Measurements from ENCODE around the gene UNC5B.

The UNC5B gene

GRCh38 chr10:71239946-71240795 lies 27.8 kb downstream of the UNC5B start:
- no peak for DNase-seq (ENCODE audit: low spot score)

- no peak for DNase-seq (ENCODE audit: low spot score)
Observed at GRCh38 chr10:71241114-71241829, 28.9 kb downstream of the UNC5B start.

- no peak for DNase-seq (ENCODE audit: low spot score)
Observed at GRCh38 chr10:71241830-71242621, 29.7 kb downstream of the UNC5B start.

GRCh38 chr10:71242622-71243009 lies 30.2 kb downstream of the UNC5B start:
- no peak for DNase-seq (ENCODE audit: low spot score)

- no peak for DNase-seq (ENCODE audit: low spot score)
Observed at GRCh38 chr10:71243756-71244395, 31.5 kb downstream of the UNC5B start.

GRCh38 chr10:71244431-71245419 lies 32.4 kb downstream of the UNC5B start:
- DNase-seq (ENCODE audit: low spot score), result no peak

- DNase-seq (ENCODE audit: low spot score), result no peak
Observed at GRCh38 chr10:71245420-71246325, 33.3 kb downstream of the UNC5B start.

GRCh38 chr10:71246591-71247413 lies 34.4 kb downstream of the UNC5B start:
- DNase-seq (ENCODE audit: low spot score), result no peak

- DNase-seq (ENCODE audit: low spot score), result no peak
Observed at GRCh38 chr10:71247414-71247705, 35.0 kb downstream of the UNC5B start.

- DNase-seq (ENCODE audit: low spot score), result no peak
Observed at GRCh38 chr10:71247804-71248203, 35.4 kb downstream of the UNC5B start.

- DNase-seq (ENCODE audit: low spot score), result no peak
Observed at GRCh38 chr10:71248210-71248609, 35.8 kb downstream of the UNC5B start.

GRCh38 chr10:71249996-71250395 lies 37.6 kb downstream of the UNC5B start:
- DNase-seq (ENCODE audit: low spot score), result no peak

GRCh38 chr10:71250405-71250804 lies 38.0 kb downstream of the UNC5B start:
- no peak for DNase-seq (ENCODE audit: low spot score)

- no peak for DNase-seq (ENCODE audit: low spot score)
Observed at GRCh38 chr10:71250842-71251241, 38.5 kb downstream of the UNC5B start.

- no peak for DNase-seq (ENCODE audit: low spot score)
Observed at GRCh38 chr10:71251319-71251718, 38.9 kb downstream of the UNC5B start.

- DNase-seq (ENCODE audit: low spot score), result no peak
Observed at GRCh38 chr10:71252220-71252619, 39.9 kb downstream of the UNC5B start.

- no peak for DNase-seq (ENCODE audit: low spot score)
Observed at GRCh38 chr10:71253981-71254818, 41.8 kb downstream of the UNC5B start.
